Brain pericyte (primary cell): ENCODE measurements around the gene TMEM41A.
"Not testable (repeated sequence)": the region's sequence is repeated elsewhere in the genome, so short reads cannot be mapped to it uniquely, and the experiment has no call there.

Experiments
- DNase-seq: peaks from one replicate; pipeline ENCODE4 v3.0.0-alpha.2; 2012; ENCODE audit warnings: low read depth, low spot score

Gene TMEM41A

DNA sequence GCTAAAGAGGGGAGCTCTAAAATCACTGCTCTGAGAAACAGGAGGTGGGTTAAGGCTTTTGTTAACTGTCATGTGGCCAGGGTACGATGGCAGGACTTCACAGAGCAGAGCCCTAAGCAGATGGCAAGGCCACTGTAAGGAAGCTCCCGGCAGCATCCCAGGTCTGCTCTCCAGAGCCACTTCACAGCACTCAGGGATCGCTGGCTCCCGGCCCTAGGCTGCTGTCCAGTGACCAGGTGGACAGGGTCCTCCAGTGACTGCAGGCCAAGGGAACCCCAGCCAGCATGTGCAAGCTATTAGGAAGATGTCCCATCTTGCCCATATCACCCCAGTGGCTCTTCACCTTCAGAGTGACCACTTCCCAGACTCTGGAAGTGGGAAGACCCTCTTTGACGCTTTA, 10.4 kb downstream of the TMEM41A start:
- DNase-seq, result no peak

DNA sequence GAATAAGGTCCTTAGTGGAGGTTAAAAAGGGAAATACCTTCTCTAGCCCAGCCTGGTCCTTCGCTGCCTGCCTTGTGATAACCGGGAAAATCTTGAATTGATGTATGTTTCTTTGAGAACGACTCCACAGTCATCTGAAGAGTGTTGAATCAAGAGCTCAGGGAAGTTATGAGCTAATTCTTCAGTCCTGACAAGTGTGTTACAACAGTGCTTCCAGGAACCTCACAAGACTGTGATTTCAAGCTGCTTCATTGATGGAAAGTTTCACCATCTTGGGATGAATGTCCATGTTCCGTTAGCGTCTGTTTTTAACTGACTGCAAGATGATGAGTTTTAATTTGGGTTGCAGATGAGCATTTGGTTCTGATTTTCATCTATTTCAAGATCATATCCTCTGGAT, 12.4 kb downstream of the TMEM41A start:
- DNase-seq, result no peak

DNA sequence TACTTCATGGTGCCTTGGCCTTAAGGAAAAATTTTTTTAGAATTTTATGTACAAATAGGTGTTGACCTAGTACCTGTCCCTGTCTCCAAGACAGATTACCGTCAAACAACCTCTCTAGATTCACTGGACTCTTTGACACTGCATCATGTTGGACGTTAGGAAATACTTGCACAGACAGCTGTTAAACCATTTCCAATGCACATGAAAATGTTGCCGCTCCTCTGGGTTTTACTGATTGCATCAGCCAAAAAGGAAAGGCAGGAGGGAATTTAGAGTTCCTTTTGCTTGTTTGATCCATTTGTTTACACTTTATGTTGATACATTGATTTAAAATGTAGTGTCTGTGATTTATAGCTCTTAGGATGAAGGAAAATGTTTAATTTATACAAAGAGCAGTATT, 14.5 kb downstream of the TMEM41A start:
- no peak for DNase-seq

DNA sequence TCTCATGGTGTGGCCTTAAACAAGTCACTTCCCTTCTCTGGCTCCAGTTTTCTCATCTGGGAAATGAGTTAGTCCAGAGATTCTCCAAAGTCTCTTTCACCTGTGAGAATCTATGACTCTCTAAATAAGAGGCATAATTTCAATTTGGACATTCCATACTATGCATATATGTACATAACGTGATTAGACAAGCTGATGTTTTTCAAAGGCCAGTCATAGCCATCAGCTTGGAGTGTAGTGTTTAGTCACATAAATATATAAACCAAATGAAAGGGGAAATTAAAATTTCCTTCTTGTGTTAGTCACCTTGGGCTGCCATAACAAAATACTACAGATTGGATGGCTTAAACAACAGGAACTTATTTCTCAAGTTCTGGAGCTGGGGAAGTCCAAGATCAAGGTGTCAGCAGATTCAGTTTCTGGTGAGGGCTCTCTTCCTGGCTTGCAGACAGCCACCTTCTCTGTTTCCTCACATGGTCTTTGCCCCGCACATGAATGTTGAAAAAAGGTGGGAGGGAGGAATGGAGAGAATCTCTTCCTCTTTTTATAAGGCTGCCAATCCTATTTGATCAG, 19.4 kb downstream of the TMEM41A start:
- no peak for DNase-seq

DNA sequence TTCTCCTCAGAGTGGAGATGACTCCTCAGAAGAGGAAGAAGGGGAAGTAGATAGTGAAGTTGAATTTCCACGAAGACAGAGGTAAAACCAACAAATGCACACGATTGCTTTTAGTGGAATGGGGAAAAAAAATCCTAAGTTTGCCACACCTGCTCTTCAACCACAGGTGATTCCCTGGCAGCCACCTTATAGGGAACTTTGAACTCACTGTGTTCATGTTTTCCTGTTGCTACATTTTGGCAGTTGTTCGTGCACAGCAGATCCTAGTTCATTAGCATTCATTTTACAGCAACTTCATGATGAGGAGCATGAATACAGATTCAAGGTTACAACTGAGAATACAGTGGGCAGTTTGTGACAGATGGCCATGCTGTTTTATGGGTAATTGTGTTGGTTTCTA, 21.5 kb downstream of the TMEM41A start:
- no peak for DNase-seq

DNA sequence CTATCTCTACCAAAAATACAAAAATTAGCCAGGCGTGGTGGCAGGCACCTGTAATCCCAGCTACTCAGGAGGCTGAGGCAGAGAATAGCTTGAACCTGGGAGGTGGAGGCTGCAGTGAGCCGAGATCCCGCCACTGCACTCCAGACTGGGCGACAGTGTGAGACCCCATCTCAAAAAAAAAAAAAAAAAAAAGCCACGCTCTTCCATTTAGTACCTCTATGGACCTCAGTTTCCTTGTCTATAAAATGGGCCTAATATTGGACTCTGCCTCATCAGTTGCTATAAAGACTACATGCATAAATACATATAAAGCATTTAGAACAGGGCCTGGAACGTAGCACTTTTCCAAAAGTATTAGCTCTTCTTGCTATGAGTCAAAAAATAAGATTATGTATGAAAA, 23.9 kb downstream of the TMEM41A start:
- DNase-seq, result not testable (repeated sequence)

DNA sequence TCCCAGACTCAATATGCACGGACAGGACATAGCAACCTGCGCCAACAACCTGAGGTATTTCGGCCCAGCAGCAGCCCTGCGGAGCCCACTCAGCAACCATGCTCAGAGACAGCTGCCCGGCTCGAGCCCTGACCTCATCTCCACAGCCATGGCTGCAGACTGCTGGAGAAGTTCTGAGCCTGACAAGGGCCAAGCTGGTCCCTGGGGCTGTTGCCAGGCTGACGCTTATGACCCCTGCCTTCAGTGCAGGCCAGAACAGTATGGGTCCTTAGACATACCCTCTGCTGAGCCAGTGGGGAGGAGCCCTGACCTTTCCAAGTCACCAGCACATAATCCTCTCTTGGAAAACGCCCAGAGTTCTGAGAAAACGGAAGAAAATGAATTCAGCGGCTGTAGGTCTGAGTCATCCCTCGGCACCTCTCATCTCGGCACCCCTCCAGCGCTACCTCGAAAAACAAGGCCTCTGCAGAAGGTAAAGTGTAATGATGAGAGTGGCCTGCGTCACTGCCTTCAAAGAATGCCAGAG, 25.5 kb downstream of the TMEM41A start:
- DNase-seq, result no peak

DNA sequence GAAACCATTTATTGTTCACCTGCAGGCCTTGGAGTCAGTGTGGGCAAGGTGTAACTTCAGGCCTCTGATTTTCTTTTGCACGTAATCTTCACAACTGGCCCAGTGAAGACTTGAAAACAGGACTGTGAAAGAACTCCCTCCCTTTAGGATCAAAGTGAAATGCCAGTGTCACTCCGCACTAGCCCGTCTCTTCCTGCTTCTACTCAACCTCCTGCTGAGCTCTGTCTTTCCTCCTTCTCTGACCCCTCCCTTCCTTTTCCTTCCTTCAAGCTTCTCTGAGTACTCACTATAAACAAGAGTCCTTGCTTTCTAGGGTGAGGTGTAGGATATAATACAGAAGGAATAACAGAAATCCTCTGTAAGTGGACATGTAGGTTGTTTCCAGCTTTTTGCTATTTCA, 28.5 kb downstream of the TMEM41A start:
- no peak for DNase-seq

DNA sequence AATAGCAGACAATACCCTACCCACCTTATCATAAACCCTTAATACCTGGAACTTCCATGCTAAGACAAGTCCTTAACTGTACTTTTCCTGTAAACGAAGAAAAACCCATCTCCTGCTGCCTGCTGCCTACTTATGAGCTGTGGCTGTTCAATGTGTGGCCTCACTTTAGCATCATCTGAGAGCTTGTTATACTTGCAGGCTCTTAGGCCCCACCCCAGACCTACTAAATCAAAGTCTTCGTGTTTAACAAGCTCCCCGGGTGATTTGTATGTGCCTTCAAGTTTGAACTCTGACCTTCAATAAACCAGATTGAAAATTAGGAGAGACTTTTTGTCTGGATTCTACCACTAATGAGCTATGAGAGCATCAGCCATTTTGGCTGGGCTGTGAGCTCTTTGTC, 29.3 kb downstream of the TMEM41A start:
- no peak for DNase-seq

DNA sequence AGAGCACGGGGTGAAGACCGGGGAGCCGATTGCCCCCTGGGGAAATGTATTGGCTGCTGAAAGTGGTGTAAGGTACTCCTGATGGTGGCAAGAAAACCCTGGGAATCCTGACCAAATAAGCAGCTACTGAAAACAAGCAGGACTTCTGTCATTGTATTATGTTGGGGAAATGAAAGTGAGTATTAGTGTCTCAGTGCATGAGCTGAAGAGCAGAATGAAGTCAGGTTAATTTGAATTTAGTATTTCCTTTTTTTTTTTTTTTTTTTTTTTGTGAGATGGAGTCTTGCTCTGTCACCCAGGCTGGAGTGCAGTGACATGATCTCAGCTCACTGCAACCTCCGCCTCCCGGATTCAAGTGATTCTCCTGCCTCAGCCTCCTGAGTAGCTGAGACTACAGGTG, 32.7 kb downstream of the TMEM41A start:
- not testable (repeated sequence) for DNase-seq

DNA sequence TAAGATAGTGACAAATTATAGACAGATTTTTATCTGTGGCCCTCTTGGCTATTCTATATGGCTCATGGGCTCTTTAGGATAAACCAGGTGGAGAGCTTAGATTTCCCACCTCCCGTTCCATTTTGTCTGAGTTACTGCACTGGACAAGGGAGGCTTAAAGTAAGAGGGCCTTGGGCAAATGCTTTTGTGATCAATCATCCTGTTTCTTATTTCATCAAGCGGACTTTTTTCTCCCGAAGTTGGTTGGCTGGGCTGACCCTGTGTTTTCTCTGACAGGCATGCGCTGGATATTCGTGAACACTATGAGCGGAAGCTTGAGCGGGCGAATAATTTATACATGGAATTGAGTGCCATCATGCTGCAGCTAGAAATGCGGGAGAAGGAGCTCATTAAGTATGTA, 33.4 kb downstream of the TMEM41A start:
- DNase-seq, result no peak

DNA sequence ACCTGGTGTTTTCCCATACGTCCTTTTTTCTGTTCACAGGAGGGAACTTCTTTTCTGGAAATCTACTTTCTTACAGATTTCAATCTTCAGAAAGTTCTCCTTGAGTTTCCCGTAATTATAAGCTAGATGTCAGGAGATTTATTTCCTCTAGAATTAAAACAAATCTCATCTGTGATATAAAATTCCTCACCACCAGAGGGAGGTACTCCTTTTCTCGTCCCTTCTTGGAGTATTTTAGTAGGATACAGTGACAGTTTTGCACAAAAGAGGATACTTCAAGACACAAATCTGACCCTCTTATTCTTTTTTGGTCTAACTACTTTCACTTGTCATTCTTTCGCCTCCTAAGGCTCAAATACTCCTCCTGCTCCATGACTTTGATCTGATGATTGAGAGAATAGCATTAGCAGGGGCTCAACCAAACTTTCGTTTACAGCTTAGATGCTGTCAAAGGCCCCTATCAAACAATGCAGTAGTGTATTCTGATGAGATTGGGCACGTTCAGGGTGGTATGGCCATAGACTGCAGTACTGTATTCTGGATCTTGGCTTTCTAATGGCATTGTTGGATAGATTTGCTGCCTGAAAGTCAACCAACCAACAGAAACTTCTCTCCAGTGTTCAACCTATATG, 38.0 kb downstream of the TMEM41A start:
- no peak for DNase-seq

DNA sequence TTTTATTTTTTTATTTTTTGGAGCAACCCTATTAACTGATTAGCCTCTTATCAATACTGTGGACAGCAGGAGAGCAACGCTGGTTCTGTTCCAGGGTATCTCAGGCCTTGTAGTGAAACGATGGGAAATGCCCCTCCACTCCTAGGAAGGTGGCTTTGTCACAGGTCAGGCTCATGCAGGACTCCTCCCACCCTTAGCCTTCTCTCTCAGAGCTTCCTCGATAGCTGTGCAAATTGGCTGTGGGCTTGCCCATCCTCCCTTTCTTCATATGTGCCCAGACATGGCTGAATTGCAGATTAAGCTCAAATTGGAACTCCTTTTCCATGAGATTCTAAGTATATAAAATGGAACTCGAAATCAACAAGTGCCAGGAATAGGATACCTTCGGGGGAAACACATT, 38.5 kb downstream of the TMEM41A start:
- no peak for DNase-seq

DNA sequence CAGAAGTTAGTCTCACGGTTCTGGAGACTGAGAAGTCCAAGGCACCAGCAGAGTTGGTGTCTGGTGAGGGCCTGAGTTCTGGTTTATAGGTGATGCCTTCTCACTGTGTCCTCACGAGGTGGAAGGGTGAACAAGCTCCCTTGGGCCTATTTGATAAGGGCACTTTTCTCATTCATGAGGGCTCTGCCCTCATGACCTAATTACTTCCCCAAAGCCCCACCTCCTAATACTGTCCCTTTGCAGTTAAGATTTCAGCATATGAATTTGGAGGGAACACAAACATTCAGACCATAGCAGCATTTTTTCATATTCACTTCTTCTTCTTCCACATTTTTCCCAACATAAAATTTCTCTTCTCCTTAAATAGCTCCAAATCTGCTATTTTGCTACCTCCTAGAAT, 41.5 kb downstream of the TMEM41A start:
- DNase-seq, result no peak

DNA sequence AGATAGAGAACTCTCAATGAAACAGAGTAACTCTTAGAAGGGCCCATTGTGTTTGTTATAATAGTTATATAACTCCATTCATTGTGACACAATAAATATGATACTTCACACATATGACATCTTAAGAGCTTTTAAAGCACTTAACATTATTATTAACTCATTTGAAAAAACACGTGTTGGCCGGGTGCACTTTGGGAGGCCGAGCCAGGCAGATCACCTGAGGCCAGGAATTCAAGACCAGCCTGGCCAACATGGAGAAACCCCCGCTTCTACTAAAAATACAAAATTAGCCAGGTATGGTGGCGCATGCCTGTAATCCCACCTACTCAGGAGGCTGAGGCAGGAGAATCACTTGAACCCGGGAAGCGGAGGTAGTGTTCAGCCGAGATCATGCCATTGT, 47.4 kb downstream of the TMEM41A start:
- not testable (repeated sequence) for DNase-seq

DNA sequence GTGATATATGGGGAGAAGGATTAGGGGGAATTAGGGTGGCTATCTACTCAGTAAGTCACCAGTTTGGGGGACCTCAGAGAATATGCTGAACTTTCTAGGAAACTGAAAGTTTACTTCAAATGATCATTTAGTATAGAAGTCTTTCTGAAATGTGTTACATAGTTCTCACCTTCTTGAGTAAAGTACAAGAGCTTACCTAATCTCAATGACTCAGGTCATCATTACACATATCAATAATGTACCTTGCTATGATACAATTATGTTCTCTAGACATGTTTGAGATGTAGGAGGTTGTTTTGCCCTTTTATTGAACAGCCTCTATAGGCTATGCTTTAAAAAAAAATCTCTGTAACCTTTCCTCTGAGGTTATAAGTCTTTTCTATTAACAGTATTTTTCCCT, 50.7 kb downstream of the TMEM41A start:
- DNase-seq, result no peak

DNA sequence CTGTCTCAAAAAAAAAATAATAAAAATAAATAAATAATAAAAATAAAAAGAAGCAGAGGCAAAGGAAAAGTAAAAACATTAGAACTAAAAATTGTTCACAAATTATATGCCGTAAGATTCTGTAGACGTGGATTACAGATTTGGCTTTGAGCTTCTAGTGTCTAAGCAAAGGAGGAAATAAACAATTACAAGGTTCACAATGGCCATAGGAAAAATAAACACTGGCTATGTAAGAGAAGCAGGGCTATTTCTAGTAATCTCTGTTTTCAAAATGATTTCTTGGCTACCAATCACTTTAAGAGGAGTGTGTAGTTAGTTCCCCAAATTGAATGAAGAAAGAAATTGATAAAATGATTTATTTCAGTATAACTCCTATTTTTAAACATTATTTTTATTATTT, 54.5 kb downstream of the TMEM41A start:
- DNase-seq, result no peak

DNA sequence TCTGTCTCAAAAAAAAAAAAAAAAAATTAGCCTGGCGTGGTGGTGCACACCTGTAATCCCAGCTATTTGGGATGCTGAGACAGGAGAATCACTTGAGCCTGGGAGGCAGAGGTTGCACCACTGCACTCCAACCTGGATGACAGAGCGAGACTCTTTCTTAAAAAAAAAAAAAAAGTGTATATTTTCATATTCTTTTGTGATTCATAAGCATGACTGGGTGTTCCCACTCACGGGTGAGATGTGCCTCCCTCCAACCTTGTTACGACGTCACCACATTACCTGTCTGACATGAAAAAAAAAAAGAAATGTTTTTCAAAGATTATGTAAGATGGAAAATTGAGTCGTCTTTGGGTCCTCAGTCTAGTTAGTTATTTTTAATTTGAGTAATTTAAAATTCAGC, 56.8 kb downstream of the TMEM41A start:
- no peak for DNase-seq

DNA sequence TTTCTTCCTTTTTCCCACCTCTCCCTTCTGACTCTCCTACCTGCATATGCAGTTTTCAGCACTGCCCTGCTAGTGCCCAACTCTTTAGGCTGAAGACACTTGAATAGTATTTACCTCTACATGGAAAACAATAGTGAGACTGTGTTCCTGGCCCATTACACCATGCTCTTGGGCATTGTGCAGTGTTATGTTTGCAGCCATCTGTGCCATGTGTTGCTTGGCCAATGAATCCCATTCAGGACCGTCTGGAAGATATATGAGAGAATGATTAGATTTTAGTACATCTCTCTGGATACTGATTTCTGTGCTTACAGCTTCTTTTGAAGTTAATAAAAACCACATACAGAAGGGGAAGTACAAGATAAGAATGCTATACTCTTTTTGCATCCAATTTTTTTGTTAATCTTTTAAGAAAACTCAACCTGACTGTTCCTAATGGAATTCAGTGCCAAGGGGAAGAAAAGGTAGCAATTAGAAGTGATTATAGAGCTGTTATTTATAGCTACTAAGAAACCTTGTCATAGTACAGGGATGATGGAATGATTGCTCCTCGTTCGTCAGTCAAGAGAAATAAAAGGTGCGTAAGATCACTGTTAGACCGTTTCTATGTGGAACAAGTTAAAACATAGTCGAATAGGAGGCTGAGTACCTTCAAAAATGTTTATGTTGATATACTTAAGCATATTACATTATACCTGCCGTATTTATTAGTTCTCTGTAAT, 58.9 kb downstream of the TMEM41A start:
- no peak for DNase-seq
